Measurements from ENCODE around the gene KLHL21. TPM values are rescaled to one million over a fixed set of nuclear protein-coding genes. Genes with fewer than 3 reads are reported as not detected.

Gene KLHL21
- total RNA-seq, 2 experiments from 2014 or later, result 18.1 to 19.4 TPM

- Mint-ChIP-seq H3K27ac (no peak overlapping the region), H3K9me3 (no peaks in the 10 kb centered on the region), H3K27me3 (no peaks in the 10 kb centered on the region), H3K4me3 (no peak overlapping the region), H3K36me3 (peaks cover 29% of the 10 kb centered on the region), H3K4me1 (ENCODE audit: low read depth) (peaks cover 25% of the 10 kb centered on the region)
- no peak for DNase-seq
- POLR2A ChIA-PET, result interaction anchor here (0.5 to 1.6 kb wide), 2 partner anchors 20 to 21 kb away, joined by 3 to 7 read pairs; partner anchors contain the start of gene KLHL21
- CTCF ChIA-PET, result interaction anchor here (1.3 kb wide), 1 partner anchor 69 kb away, joined by 5 read pairs; the partner anchor contains the start of gene NOL9
- intact Hi-C loops (cut with micrococcal nuclease), result no loop called here
Measured at GRCh38 chr1:6623269-6623965, 20.7 kb upstream of the KLHL21 start.

GRCh38 chr1:6622396-6623152, 19.9 kb upstream of the KLHL21 start:
- intact Hi-C loops (cut with micrococcal nuclease), result no loop called here
- DNase-seq, result no peak
- Mint-ChIP-seq H3K27ac (no peak overlapping the region), H3K4me1 (ENCODE audit: low read depth) (peaks cover 21% of the 10 kb centered on the region), H3K4me3 (no peak overlapping the region), H3K9me3 (no peaks in the 10 kb centered on the region), H3K27me3 (no peaks in the 10 kb centered on the region), H3K36me3 (peaks cover 30% of the 10 kb centered on the region)
- ChIA-PET CTCF (no interaction called here), POLR2A (interaction anchor here (0.5 to 0.9 kb wide), 2 partner anchors 17 to 19 kb away, joined by 3 read pairs; no protein-coding TSS in a partner anchor)

GRCh38 chr1:6621429-6622391, 19.0 kb upstream of the KLHL21 start:
- H3K27me3 Mint-ChIP-seq, result no peaks in the 10 kb centered on the region

GRCh38 chr1:6619045-6619444, 16.4 kb upstream of the KLHL21 start:
- H3K36me3 Mint-ChIP-seq, result peaks cover 28% of the 10 kb centered on the region
- H3K9me3 Mint-ChIP-seq, result no peaks in the 10 kb centered on the region
- no peak for DNase-seq
- ChIA-PET CTCF (interaction anchor here (0.6 kb wide), 1 partner anchor 180 kb away, joined by 3 read pairs; no protein-coding TSS in a partner anchor), POLR2A (no interaction called here)
- H3K4me1 Mint-ChIP-seq (ENCODE audit: low read depth), result peaks cover 10% of the 10 kb centered on the region
- no peak overlapping the region for H3K4me3 Mint-ChIP-seq
- intact Hi-C loops (cut with micrococcal nuclease), result no loop called here
- H3K27me3 Mint-ChIP-seq, result no peaks in the 10 kb centered on the region
- H3K27ac Mint-ChIP-seq, result no peak overlapping the region

More at GRCh38 chr1:6621429-6622391, 19.0 kb upstream of the KLHL21 start:
- intact Hi-C loops (cut with micrococcal nuclease), result no loop called here
- ChIA-PET CTCF (interaction anchor here (0.7 kb wide), 1 partner anchor 24 kb away, joined by 3 read pairs; no protein-coding TSS in a partner anchor), POLR2A (interaction anchor here (0.9 kb wide), 2 partner anchors 16 to 19 kb away, joined by 3 read pairs; partner anchors contain the start of gene KLHL21)
- no peak for DNase-seq
- Mint-ChIP-seq H3K4me1 (ENCODE audit: low read depth) (peaks cover 15% of the 10 kb centered on the region), H3K9me3 (no peaks in the 10 kb centered on the region), H3K27ac (no peak overlapping the region), H3K4me3 (no peak overlapping the region), H3K36me3 (peaks cover 30% of the 10 kb centered on the region)

- no peak for DNase-seq
- intact Hi-C loops (cut with micrococcal nuclease), result no loop called here
Measured at GRCh38 chr1:6614929-6615785, 12.5 kb upstream of the KLHL21 start.

GRCh38 chr1:6614019-6614928, 11.6 kb upstream of the KLHL21 start:
- H3K27ac Mint-ChIP-seq, result peak overlapping the region; percentile 18
- peaks cover 6% of the 10 kb centered on the region for H3K36me3 Mint-ChIP-seq
- H3K9me3 Mint-ChIP-seq, result no peaks in the 10 kb centered on the region
- H3K4me3 Mint-ChIP-seq, result peak overlapping the region; percentile 70
- intact Hi-C loops (cut with micrococcal nuclease), result no loop called here
- DNase-seq, result peak; percentile 68
- POLR2A ChIA-PET, result interaction anchor here (1.3 kb wide), 1 partner anchor 12 kb away, joined by 7 read pairs; the partner anchor contains the start of gene KLHL21
- CTCF ChIA-PET, result interaction anchor here (1.2 kb wide), 1 partner anchor 12 kb away, joined by 3 read pairs; the partner anchor contains the start of gene KLHL21
- peaks cover 23% of the 10 kb centered on the region for H3K4me1 Mint-ChIP-seq (ENCODE audit: low read depth)
- no peaks in the 10 kb centered on the region for H3K27me3 Mint-ChIP-seq

More at GRCh38 chr1:6614929-6615785, 12.5 kb upstream of the KLHL21 start:
- ChIA-PET POLR2A (interaction anchor here (0.7 to 1.4 kb wide), 2 partner anchors 13 to 15 kb away, joined by 3 read pairs; no protein-coding TSS in a partner anchor), CTCF (interaction anchor here (1.0 kb wide), 1 partner anchor 61 kb away, joined by 3 read pairs; the partner anchor contains the start of gene NOL9)
- Mint-ChIP-seq H3K36me3 (peaks cover 15% of the 10 kb centered on the region), H3K27me3 (no peaks in the 10 kb centered on the region), H3K9me3 (no peaks in the 10 kb centered on the region), H3K4me3 (peak overlapping the region; percentile 72), H3K27ac (peak overlapping the region; percentile 67), H3K4me1 (ENCODE audit: low read depth) (peaks cover 23% of the 10 kb centered on the region)

- no peaks in the 10 kb centered on the region for H3K27me3 Mint-ChIP-seq
- H3K27ac Mint-ChIP-seq, result peak within 1 kb of the TSS; percentile 74
- H3K9me3 Mint-ChIP-seq, result no peaks in the 10 kb centered on the region
- intact Hi-C loops (cut with micrococcal nuclease), result loop anchor here (1.0 to 2.0 kb wide), 5 partner anchors 10 to 172 kb away; partner anchors contain the start of genes CAMTA1 and ZBTB48
- peak within 1 kb of the TSS; percentile 83 for H3K4me3 Mint-ChIP-seq
- peaks cover 23% of the 10 kb centered on the region for H3K4me1 Mint-ChIP-seq (ENCODE audit: low read depth)
- POLR2A ChIA-PET, result interaction anchor here (0.6 to 1.3 kb wide), 2 partner anchors 9 to 11 kb away, joined by 3 to 7 read pairs; partner anchors contain the start of gene KLHL21
- CTCF ChIA-PET, result interaction anchor here (1.2 kb wide), 1 partner anchor 11 kb away, joined by 3 read pairs; the partner anchor contains the start of gene KLHL21
- peaks cover 6% of the 10 kb centered on the region for H3K36me3 Mint-ChIP-seq
- DNase-seq, result peak; percentile 100
Measured at GRCh38 chr1:6613361-6614018, 10.8 kb upstream of the KLHL21 start, which contains the start of gene PHF13. PHF13 (plus strand) TSS chr1:6613731; CDS start chr1:6614067, 336 bp downstream.

GRCh38 chr1:6612641-6613360, 10.1 kb upstream of the KLHL21 start:
- H3K36me3 Mint-ChIP-seq, result peaks cover 5% of the 10 kb centered on the region
- H3K4me1 Mint-ChIP-seq (ENCODE audit: low read depth), result peaks cover 23% of the 10 kb centered on the region
- no peak for DNase-seq
- intact Hi-C loops (cut with micrococcal nuclease), result loop anchor here (1.0 to 2.0 kb wide), 5 partner anchors 10 to 172 kb away; partner anchors contain the start of genes CAMTA1 and ZBTB48
- H3K4me3 Mint-ChIP-seq, result peak overlapping the region; percentile 83
- no peaks in the 10 kb centered on the region for H3K9me3 Mint-ChIP-seq
- ChIA-PET POLR2A (interaction anchor here (1.3 to 1.7 kb wide), 2 partner anchors 10 to 11 kb away, joined by 7 to 26 read pairs; partner anchors contain the start of gene KLHL21), CTCF (interaction anchor here (0.9 to 1.7 kb wide), 4 partner anchors 10 to 58 kb away, joined by 4 to 7 read pairs (median 4); partner anchors contain the start of genes NOL9 and TAS1R1)
- no peaks in the 10 kb centered on the region for H3K27me3 Mint-ChIP-seq
- peak overlapping the region; percentile 74 for H3K27ac Mint-ChIP-seq

Data from activated CD4-positive, alpha-beta memory T cell treated with anti-CD3 and anti-CD28 coated beads for 36 hours (primary cell).